Prostate gland (tissue), 2 donors: ENCODE results near the gene EFS.

Experiments used
- CTCF ChIP-seq, 4 experiments: fragments of 200-600 bp in 2 of 4; fragments of 450-650 bp in 2 of 4; sonication (generic) in 2 of 4; IDR thresholded peaks; 1 replicate in 3 of 4; 2 replicates in 1 of 4; pipeline ENCODE4 v1.5.1; 2016 to 2019; ENCODE audit warnings: antibody characterized with exemption in 4 of 4, mild to moderate bottlenecking in 2 of 4, moderate library complexity in 2 of 4
- POLR2A ChIP-seq: fragments of 450-650 bp; IDR thresholded peaks from one replicate; pipeline ENCODE4 v1.6.1; 2016; ENCODE audit warnings: antibody characterized with exemption, mild to moderate bottlenecking
- POLR2AphosphoS5 ChIP-seq: sonication (generic); formaldehyde crosslinking; IDR thresholded peaks from one replicate; pipeline ENCODE4 v1.6.1; 2017; ENCODE audit warnings: antibody characterized with exemption

- no peak for TF ChIP-seq CTCF (IDR thresholded peaks at IDR 0.05)
- no peak for TF ChIP-seq POLR2A
- no peak for TF ChIP-seq POLR2AphosphoS5
Measured at GRCh38 chr14:23339506-23340268, 25.3 kb downstream of the EFS start.
